ENCODE results near the gene S100A13.
"Not testable (repeated sequence)": the region's sequence is repeated elsewhere in the genome, so short reads cannot be mapped to it uniquely, and the experiment has no call there.

The S100A13 gene

GRCh38 chr1:153643816-153644215, 16.5 kb upstream of the S100A13 start:
- Histone ChIP-seq H3K9me3 (ENCODE audit: control insufficient read depth, insufficient read depth, low read length) (no peaks in the 10 kb centered on the region), H3K4me1 (ENCODE audit: control insufficient read depth, insufficient read depth, low read length) (peaks cover 3% of the 10 kb centered on the region), H3K36me3 (ENCODE audit: control insufficient read depth, insufficient read depth, low read length) (peaks cover 60% of the 10 kb centered on the region), H3K9ac (ENCODE audit: low read depth, low read length) (no peak overlapping the region), H3K4me3 (ENCODE audit: low read depth, low read length) (no peak overlapping the region), H3K27me3 (ENCODE audit: control insufficient read depth, insufficient read depth, low read length) (no peaks in the 10 kb centered on the region)

GRCh38 chr1:153643100-153643499, 15.8 kb upstream of the S100A13 start:
- Histone ChIP-seq H3K9me3 (ENCODE audit: control insufficient read depth, insufficient read depth, low read length) (no peaks in the 10 kb centered on the region), H3K27me3 (ENCODE audit: control insufficient read depth, insufficient read depth, low read length) (no peaks in the 10 kb centered on the region), H3K36me3 (ENCODE audit: control insufficient read depth, insufficient read depth, low read length) (peaks cover 65% of the 10 kb centered on the region), H3K4me3 (ENCODE audit: low read depth, low read length) (no peak overlapping the region), H3K9ac (ENCODE audit: low read depth, low read length) (no peak overlapping the region), H3K4me1 (ENCODE audit: control insufficient read depth, insufficient read depth, low read length) (peaks cover 3% of the 10 kb centered on the region)

GRCh38 chr1:153642161-153642560, 14.9 kb upstream of the S100A13 start:
- Histone ChIP-seq H3K4me3 (ENCODE audit: low read depth, low read length) (no peak overlapping the region), H3K36me3 (ENCODE audit: control insufficient read depth, insufficient read depth, low read length) (peaks cover 71% of the 10 kb centered on the region)

GRCh38 chr1:153640861-153641260, 13.6 kb upstream of the S100A13 start:
- Histone ChIP-seq H3K4me1 (ENCODE audit: control insufficient read depth, insufficient read depth, low read length) (no peaks in the 10 kb centered on the region), H3K9me3 (ENCODE audit: control insufficient read depth, insufficient read depth, low read length) (no peaks in the 10 kb centered on the region), H3K4me3 (ENCODE audit: low read depth, low read length) (no peak overlapping the region), H3K36me3 (ENCODE audit: control insufficient read depth, insufficient read depth, low read length) (peaks cover 76% of the 10 kb centered on the region), H3K9ac (ENCODE audit: low read depth, low read length) (no peak overlapping the region), H3K27me3 (ENCODE audit: control insufficient read depth, insufficient read depth, low read length) (no peaks in the 10 kb centered on the region)

More at GRCh38 chr1:153642161-153642560, 14.9 kb upstream of the S100A13 start:
- H3K4me1 ChIP-seq (ENCODE audit: control insufficient read depth, insufficient read depth, low read length), result peaks cover 3% of the 10 kb centered on the region
- no peaks in the 10 kb centered on the region for H3K27me3 ChIP-seq (ENCODE audit: control insufficient read depth, insufficient read depth, low read length)
- no peaks in the 10 kb centered on the region for H3K9me3 ChIP-seq (ENCODE audit: control insufficient read depth, insufficient read depth, low read length)
- H3K9ac ChIP-seq (ENCODE audit: low read depth, low read length), result no peak overlapping the region

- H3K9me3 ChIP-seq (ENCODE audit: control insufficient read depth, insufficient read depth, low read length); H3K4me1 ChIP-seq (ENCODE audit: control insufficient read depth, insufficient read depth, low read length); H3K4me3 ChIP-seq (ENCODE audit: low read depth, low read length); H3K9ac ChIP-seq (ENCODE audit: low read depth, low read length); H3K27me3 ChIP-seq (ENCODE audit: control insufficient read depth, insufficient read depth, low read length): not testable (repeated sequence)
- H3K36me3 ChIP-seq (ENCODE audit: control insufficient read depth, insufficient read depth, low read length), result peaks cover 70% of the 10 kb centered on the region
These were observed 12.9 kb upstream of the S100A13 start for GRCh38 chr1:153640213-153640612.

GRCh38 chr1:153639280-153639679, 12.0 kb upstream of the S100A13 start:
- Histone ChIP-seq H3K9me3 (ENCODE audit: control insufficient read depth, insufficient read depth, low read length) (no peaks in the 10 kb centered on the region), H3K4me1 (ENCODE audit: control insufficient read depth, insufficient read depth, low read length) (no peaks in the 10 kb centered on the region), H3K9ac (ENCODE audit: low read depth, low read length) (no peak overlapping the region), H3K36me3 (ENCODE audit: control insufficient read depth, insufficient read depth, low read length) (peaks cover 67% of the 10 kb centered on the region), H3K4me3 (ENCODE audit: low read depth, low read length) (no peak overlapping the region), H3K27me3 (ENCODE audit: control insufficient read depth, insufficient read depth, low read length) (no peaks in the 10 kb centered on the region)

- Histone ChIP-seq H3K4me1 (ENCODE audit: control insufficient read depth, insufficient read depth, low read length) (no peaks in the 10 kb centered on the region), H3K9me3 (ENCODE audit: control insufficient read depth, insufficient read depth, low read length) (no peaks in the 10 kb centered on the region), H3K9ac (ENCODE audit: low read depth, low read length) (no peak overlapping the region), H3K36me3 (ENCODE audit: control insufficient read depth, insufficient read depth, low read length) (peaks cover 58% of the 10 kb centered on the region), H3K27me3 (ENCODE audit: control insufficient read depth, insufficient read depth, low read length) (no peaks in the 10 kb centered on the region), H3K4me3 (ENCODE audit: low read depth, low read length) (no peak overlapping the region)
These were observed 11.0 kb upstream of the S100A13 start for GRCh38 chr1:153638261-153638660.

GRCh38 chr1:153636312-153636711, 9.0 kb upstream of the S100A13 start:
- no peaks in the 10 kb centered on the region for H3K27me3 ChIP-seq (ENCODE audit: control insufficient read depth, insufficient read depth, low read length)
- no peaks in the 10 kb centered on the region for H3K9me3 ChIP-seq (ENCODE audit: control insufficient read depth, insufficient read depth, low read length)
- no peak overlapping the region for H3K4me3 ChIP-seq (ENCODE audit: low read depth, low read length)
- H3K4me1 ChIP-seq (ENCODE audit: control insufficient read depth, insufficient read depth, low read length), result no peaks in the 10 kb centered on the region
- no peak overlapping the region for H3K9ac ChIP-seq (ENCODE audit: low read depth, low read length)
- peaks cover 40% of the 10 kb centered on the region for H3K36me3 ChIP-seq (ENCODE audit: control insufficient read depth, insufficient read depth, low read length)

- H3K9me3 ChIP-seq (ENCODE audit: control insufficient read depth, insufficient read depth, low read length), result no peaks in the 10 kb centered on the region
- no peaks in the 10 kb centered on the region for H3K4me1 ChIP-seq (ENCODE audit: control insufficient read depth, insufficient read depth, low read length)
- H3K36me3 ChIP-seq (ENCODE audit: control insufficient read depth, insufficient read depth, low read length), result peaks cover 37% of the 10 kb centered on the region
- no peak overlapping the region for H3K9ac ChIP-seq (ENCODE audit: low read depth, low read length)
- no peaks in the 10 kb centered on the region for H3K27me3 ChIP-seq (ENCODE audit: control insufficient read depth, insufficient read depth, low read length)
- no peak overlapping the region for H3K4me3 ChIP-seq (ENCODE audit: low read depth, low read length)
These were observed 8.6 kb upstream of the S100A13 start for GRCh38 chr1:153635872-153636271.

- Histone ChIP-seq H3K9ac (ENCODE audit: low read depth, low read length) (peak within 1 kb of the TSS; percentile 100), H3K9me3 (ENCODE audit: control insufficient read depth, insufficient read depth, low read length) (no peaks in the 10 kb centered on the region), H3K4me1 (ENCODE audit: control insufficient read depth, insufficient read depth, low read length) (no peaks in the 10 kb centered on the region), H3K27me3 (ENCODE audit: control insufficient read depth, insufficient read depth, low read length) (no peaks in the 10 kb centered on the region), H3K36me3 (ENCODE audit: control insufficient read depth, insufficient read depth, low read length) (peaks cover 21% of the 10 kb centered on the region), H3K4me3 (ENCODE audit: low read depth, low read length) (peak within 1 kb of the TSS; percentile 99)
These were observed 6.7 kb upstream of the S100A13 start, which contains the start of gene CHTOP for GRCh38 chr1:153633754-153634665. TSS of gene CHTOP (plus strand) at chr1:153634066. CDS start at chr1:153636589, 2,523 bp downstream.

- Histone ChIP-seq H3K9me3 (ENCODE audit: control insufficient read depth, insufficient read depth, low read length) (no peaks in the 10 kb centered on the region), H3K9ac (ENCODE audit: low read depth, low read length) (no peak overlapping the region), H3K36me3 (ENCODE audit: control insufficient read depth, insufficient read depth, low read length) (peaks cover 16% of the 10 kb centered on the region), H3K4me1 (ENCODE audit: control insufficient read depth, insufficient read depth, low read length) (no peaks in the 10 kb centered on the region), H3K27me3 (ENCODE audit: control insufficient read depth, insufficient read depth, low read length) (no peaks in the 10 kb centered on the region), H3K4me3 (ENCODE audit: low read depth, low read length) (peak overlapping the region; percentile 99)
These were observed 6.0 kb upstream of the S100A13 start for GRCh38 chr1:153633161-153633753.
